GM18526 (cell line): Measurements from ENCODE around the gene TTLL4.

Source experiments
- POLR2A ChIP-seq: IDR thresholded peaks from 3 replicates; pipeline ENCODE4 v1.6.1; 2011; ENCODE audit not compliant: insufficient read length; ENCODE audit errors: extremely low read depth

The TTLL4 gene

DNA sequence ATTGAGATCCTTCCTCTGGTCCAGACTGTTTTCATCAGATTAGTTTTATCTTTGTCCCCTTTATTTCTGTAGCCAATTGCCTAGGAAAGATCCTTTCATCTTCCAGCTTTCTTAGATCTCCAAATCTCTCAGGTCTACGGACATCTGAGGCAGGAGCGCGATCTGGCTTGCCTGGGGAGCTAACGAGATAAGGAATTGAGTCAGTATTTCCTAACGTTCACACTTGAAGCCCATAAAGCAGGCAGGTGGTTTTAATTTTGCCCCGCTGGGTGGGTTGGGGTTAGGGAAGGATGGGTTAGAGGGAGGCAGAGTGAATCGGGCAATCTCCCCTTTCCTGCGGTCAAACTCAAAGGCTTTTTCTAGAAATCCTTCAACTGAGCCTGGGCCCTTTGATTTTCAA, 727 bp upstream of the TTLL4 start:
- TF ChIP-seq POLR2A = no peak

DNA sequence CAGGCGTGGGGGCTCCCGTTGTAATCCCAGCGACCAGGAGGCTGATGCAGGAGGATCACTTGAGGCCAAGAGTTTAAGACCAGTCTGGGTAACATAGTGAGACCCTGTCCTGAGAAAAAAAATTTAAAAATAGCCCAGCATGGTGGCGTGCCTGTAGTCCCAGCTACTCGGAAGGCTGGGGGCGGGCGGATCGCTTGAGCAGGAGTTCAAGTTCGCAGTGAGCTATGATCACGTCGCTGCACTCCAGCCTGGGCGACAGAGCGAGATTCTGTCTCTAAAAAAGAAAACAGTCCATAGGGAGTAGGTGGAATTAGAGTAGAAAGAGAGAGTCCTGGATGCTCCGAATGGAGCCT, 325 bp upstream of the TTLL4 start:
- TF ChIP-seq POLR2A = no peak

DNA sequence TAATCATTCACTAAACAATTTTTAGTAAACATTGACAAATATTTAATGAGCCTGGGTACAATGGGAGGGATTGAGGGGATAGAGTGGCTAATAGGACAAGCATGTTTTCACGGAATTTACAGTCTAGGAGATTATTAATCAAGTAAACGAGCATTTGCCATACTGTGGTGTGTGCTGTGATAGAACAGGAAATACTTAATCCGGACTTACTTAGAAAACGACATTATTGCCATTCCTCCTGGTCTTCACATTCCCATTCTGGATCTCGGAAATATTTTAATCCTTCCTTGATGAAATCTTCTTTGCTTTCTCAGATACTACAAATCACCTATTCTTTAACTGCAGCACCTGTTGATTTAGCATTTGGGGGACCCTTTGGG, 905 bp downstream of the TTLL4 start:
- no peak for TF ChIP-seq POLR2A

DNA sequence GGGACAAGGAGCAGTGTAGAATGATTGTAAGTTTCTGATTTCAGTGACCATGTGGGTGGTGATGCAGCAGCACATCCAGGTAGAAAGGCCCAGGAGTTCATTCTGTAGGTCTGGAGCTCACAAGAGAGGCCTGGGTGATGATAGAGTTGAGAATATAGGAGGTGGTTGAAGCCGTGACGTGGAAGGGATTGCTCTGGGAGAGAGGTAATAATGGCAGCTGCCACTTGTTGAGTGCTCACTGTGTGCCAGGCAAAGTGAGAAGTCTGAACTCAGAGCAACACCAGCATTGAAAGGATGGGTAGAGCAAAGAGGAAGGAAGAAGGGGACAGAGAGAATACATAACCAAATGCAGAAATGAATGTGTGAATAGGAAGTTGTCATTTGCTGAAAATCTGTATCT, 3.3 kb downstream of the TTLL4 start:
- TF ChIP-seq POLR2A = no peak

DNA sequence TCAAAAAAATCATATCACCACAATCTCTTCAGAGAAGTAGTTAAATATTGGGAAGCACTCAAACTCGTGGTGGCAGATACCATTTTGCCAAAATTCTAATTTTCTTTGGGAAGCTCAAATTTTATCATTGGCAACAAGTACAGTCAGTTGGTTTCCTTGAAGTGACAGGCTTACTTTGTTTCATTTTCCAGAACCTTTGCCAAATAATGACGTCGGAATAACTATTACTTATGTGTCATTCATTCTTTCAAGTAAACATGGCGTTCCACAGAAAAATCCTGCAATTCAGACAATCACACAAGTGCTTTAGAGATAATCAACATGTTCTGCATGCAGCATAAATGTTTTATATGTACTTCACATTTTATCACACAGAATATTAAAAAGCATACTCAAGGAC, 5.4 kb downstream of the TTLL4 start:
- TF ChIP-seq POLR2A = no peak

DNA sequence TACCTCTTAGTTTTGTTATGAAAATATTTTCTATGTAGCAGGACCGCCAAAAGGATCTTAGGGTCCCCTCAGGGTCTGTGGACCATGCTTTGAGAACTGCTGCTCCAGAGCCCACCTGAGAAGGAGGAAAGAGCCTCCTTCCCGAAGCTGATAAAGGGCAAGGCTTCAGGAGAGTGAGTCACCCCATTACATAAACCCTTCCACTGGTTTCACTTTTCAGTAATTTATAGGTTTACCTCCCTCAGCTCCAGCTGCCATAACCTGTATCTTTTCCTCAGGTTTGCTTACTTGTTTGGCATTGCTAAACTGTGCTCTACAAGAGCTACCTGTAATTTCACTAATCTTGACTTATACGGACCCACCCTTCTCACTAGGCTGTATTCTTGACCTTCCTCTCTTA, 6.6 kb downstream of the TTLL4 start:
- TF ChIP-seq POLR2A = no peak

DNA sequence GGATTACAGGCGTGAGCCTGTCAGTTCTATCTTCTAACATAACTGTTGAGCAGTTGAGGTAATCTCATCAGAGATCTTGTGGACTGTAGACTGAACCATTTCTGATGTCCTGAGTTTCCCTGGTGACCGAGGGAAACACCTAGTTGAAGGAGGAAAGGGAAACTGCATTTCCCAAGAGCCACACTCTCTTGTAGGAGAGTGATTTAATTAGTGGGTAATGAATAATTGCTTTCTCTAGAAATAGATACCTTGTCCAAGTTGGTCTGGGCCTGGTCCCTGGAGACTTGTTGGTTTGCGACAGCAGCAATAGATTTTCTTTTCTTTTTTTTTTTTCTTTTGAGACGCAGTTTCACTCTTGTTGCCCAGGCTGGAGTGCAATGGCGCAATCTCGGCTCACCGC, 7.4 kb downstream of the TTLL4 start:
- no peak for TF ChIP-seq POLR2A

DNA sequence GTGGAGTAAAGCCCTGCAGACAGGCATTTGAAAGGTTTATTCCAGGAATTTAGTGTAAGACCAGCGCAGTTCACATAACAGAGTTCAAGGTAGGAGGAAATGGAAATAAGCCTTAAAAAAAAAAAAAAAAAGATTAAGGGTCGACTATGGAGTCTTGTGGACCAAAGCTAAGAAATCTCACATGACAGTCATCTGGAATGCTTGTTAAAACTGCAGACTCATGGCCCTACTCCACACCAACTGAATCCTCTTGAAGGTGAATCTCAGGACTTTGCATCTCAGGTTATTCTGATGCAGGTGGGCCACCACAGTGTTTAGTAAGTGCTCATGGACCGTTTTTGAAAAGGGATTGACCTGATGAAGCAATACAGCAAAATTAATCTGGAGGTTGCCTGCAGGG, 8.8 kb downstream of the TTLL4 start:
- TF ChIP-seq POLR2A = no peak

DNA sequence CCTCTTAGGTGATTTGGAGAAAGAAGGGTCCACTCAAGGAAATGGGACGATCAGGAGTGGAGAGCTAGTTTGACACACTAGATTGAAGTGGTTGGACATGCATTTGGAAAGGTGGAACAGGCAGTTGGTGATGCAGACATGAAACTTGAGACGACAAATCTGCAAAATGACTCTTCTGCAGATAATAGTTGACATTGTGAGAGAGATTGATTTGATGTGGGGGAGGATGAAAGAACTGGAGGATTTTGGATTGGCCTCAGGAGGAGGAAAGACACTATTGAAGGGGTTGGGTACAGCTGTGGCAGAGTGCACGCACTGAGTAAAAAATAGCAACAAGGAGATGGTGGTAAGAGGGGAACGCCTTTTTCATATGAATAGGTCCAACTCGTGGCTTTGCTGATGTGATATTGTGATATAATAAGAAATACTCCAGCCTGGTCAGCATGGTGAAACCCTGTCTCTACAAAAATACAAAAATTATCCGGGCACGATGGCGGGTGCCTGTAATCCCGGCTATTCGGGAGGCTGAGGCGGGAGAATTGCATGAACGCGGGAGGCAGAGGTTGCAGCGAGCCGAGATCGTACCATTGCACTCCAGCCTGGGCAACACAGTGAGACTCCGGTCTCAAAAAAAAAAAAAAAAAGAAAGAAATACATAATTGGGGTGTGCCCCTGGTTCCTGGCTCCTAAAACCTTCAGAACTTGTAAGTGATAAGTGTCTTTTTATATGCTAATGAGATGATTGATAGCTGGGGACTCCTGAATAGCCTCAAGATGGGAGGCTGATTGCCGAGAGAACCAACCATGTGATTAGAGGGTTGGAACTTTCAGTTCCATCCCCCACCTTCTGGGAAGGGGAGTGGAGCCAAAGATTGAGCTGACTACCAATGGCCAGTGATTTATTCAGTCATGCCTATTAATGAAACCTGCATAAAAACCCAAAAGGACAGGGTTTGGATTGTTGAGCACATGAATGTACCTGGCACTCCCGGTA, 9.7 kb downstream of the TTLL4 start:
- TF ChIP-seq POLR2A = no peak

DNA sequence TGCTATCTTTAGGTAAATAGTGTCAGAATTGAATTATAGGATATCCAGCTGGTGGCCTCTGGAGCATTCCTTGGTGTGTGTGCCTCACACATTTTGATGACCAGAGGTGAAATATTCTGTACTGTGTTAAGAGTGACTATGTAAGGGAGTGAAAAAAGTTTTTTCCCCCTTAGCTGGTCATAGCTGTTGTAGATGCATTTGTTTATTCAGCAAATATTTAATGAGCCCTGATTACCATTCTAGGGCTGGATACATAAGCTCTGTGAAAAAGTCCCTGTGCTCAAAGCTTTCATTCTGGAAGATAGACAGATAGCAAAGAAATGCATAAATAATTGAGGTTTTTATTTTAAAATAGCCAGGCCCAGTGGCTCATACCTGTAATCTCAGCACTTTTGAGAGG, 10.9 kb downstream of the TTLL4 start:
- no peak for TF ChIP-seq POLR2A

DNA sequence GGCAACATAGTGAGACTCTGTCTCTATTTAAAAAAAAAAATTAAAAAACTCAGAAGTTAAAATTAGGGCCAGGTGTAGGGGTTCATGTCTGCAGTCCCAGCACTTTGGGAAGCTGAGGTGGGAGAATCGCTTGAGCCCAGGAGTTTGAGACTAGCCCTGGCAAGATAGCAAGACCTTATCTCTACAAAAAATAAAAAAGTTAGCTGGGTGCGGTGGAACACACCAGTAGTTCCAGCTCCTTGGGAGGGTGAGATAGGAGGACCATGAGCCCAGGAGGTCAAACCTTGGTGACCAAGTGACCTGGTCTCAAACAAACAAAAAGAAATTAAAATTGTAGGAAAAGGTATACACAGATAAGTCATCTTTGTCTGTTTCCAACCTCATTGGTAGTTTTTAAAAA, 11.3 kb downstream of the TTLL4 start:
- TF ChIP-seq POLR2A = no peak

DNA sequence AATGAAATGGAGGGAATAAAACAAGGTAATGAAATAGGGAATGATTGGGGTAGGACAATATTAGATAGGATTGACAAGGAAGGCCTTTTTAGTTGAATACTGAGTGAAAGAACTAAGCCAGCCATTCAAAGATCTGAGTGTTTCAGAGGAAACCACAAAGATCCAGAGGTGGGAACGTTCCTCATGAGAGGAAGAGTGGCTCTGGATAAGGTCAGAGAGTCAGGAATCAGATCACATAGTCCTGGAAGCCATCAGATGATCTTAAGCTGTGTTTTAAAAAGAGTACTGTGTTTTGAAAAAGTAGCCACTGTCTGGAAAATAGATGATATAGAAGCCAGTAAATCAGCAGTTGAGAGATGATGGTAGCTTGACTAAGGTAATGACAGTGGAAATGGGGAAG, 11.8 kb downstream of the TTLL4 start:
- no peak for TF ChIP-seq POLR2A

DNA sequence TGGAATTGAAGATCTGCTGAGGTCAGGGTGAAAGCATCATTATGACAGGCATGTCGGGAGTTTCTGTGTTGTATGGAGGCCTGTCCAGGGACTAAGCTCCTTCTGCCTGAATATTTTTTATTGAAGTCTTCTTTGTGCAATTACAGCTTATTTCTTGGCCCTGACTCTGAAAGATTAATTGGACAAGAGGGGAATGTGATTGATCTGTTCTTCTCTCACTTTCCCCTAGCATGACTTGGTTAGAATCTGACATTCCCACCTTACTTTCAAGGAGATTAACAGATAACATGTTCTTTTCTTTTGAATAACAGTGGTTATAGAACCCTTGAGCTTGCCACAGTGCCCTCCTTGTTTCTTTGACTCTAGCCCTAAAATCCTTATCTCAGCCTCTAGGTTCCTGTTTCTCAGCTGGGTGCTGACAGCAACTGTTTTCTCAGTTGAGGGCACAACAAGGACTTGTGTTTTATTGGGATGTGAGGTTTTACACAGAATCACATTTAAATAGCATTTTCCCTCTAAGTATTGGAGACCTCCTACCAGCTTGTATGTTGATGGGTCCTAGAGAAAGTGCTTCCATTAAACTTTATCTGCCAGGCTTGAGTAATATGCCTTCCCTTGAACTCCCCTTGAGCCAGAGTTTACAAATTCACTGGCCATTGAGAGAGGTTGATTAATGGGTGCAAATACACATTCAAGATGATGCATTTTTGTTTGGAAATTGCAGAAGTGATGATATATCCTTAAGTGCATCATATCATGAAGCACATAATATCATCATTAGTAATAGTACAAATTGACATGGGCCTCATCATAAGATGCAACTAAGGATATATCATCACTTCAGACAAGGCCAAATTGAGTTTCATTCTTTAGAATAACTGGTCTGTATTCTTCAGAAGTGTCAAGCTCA, 12.5 kb downstream of the TTLL4 start:
- TF ChIP-seq POLR2A = no peak

DNA sequence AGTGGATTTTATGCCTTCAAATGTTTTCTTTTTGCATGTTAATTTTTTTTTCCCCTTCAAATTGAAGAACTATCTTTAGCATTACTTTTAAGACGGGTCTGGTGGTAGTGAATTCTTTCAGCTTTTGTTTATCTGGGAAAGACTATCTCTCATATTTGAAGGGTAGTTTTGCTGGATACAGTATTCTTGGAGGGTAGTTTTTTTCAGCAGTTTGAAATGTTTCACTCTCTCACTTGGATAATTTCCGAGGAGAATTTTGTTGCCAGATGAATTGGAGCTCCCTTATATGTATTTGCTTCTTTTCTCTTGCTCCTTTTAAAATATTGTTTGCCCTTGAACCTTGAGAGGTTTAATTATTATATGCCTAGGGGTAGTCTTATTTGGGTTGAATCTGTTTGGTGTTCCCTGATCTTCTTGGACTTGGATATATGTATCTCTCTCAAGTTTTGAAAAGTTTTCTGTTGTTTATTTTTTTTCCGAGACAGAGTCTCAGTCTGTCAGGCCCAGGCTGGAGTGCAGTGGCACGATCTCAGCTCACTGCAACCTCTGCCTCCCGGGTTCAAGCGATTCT, 15.5 kb downstream of the TTLL4 start:
- no peak for TF ChIP-seq POLR2A

DNA sequence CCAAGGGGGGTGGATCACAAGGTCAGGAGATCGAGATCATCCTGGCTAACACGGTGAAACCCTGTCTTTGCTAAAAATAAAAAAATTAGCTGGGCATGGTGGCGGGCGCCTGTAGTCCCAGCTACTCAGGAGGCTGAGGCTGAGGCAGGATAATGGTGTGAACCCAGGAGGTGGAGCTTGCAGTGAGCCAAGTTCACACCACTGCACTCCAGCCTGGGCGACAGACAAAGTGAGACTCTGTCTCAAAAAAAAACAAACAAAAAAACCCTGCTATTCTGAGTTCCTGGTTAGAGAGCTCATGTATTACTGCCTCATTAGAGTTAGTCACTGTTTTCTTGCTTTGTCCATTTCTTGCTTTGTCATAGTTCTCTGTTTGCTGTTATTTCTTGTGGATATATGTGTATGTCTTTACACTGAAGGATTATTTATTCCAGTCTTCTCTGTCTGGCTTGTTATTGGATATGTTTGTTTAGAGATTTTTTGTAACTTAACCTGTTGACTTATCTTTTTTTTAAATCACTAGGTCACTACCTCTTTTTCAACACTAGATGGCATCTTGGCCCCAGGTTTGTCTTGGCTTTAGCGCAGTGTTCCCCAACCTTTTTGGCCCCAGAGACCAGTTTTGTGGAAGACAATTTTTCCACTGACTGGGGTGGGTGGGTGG, 17.0 kb downstream of the TTLL4 start:
- TF ChIP-seq POLR2A = no peak
